NCI-H128 (cell line): Measurements from ENCODE around the gene MOSPD2.

Source experiments
- DNase-seq: peaks from one replicate; lab custom pipeline; 2025; ENCODE audit not compliant: unreplicated experiment; lab: John Stamatoyannopoulos, UW

The MOSPD2 gene

DNA sequence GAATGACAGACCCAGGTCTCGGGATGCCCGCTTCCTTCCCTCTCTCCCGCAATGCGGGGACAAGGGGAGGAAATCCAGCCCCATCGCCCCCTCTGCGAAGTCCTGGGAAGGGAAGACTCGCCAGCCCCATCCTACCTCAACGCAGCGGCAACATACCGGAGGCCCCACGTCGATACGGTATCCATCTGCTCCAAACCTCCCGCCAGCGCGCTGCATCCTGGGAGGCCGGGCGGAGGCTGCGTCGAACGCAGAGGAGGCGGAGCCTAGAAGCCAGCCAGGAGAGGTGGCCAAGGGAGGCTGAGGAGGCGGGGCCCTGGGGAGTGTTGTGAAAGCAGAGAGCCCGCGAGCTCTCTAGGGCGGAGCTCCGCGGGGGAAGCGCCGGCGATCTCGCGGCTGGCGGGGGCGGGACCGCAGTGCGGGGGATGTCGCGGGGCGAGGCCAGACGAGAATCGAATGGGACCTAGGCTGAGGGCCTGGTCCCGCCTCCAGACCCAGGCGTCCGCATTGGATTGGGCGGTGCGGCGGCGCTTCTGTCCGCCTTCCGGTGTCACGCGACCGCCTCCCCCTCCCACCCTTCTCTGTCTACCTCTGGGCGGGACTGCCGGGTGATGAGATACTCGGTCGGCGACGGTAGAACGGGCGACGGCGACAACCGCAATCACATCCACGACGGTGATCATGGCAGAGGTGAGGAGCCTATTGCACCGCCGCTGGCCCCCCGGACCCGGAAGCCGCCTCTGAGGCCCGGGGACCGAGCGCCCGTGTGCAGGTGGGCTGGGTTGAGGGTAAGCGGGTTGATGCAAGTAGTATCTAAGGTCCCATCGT, at the start of gene MOSPD2, which contains the start of gene FANCB:
TSS of gene MOSPD2 (plus strand) at position 571 of the 825 bp plus-strand sequence. CDS start at position 679, 108 bp downstream.
TSS of gene FANCB (minus strand) at position 219 of the 825 bp plus-strand sequence. CDS start 7,559 bp downstream, outside the sequence.
- peak; percentile 87 for DNase-seq

DNA sequence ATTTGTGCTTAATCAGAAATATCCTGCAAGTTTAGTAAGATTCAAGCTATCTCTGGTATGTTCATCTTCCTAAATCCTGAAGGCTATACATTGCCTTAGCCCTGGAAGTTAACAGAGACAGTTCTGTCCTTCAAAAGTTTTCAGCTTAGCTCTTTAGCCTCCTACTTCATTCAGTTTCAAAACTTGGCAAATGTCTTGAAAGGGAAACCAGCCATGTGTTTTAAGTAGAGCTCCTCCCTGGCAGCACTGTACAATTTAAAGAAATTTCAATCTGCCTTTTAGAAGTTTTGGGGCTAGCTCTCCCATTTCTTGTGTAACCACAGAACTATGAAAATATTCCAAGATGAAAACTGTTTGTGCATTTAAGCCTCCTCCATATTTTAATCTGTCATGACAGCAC, 47.4 kb upstream of the MOSPD2 start:
- DNase-seq = no peak

GRCh38 chrX:14826319-14826718, 46.9 kb upstream of the MOSPD2 start:
- no peak for DNase-seq

- no peak for DNase-seq
These were observed 43.6 kb upstream of the MOSPD2 start for GRCh38 chrX:14829643-14830042.

DNA sequence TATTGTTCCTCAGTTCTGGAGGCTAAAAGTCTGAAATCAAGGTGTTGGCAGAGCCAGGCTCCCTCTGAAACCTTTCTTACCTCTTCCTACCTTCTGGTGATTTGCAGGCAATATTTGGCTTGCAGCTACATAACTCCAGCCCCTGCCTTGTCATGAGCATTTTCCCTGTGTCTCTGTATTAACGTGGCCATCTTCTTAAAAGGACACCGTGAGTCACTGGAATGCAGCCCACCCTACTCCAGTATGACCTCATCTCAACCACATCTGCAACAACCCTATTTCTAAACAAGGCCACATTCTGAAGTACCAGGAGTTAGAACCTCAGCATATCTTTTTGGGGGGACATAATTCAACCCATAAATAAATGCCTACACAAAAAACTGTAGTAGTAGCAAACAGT, 41.1 kb upstream of the MOSPD2 start:
- no peak for DNase-seq

DNA sequence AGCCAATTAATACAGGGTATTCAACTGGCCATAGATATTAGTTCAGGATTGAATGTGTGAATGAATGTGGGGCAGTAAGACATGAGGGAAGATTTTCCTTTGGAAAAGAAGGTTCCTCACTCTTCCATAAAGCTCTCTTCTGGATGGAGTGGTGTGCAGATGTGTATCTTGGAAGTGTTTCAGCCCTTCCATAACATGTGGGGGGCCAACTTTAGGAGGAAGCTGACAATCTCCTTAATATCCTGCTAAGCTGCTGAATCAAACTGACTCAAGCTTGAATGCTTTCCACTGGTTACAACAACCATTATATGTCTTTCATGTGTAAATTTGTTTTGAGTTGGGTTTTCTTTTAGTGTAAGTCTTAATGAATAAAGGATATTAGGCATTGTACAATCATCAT, 40.6 kb upstream of the MOSPD2 start:
- no peak for DNase-seq

GRCh38 chrX:14837155-14837554, 36.1 kb upstream of the MOSPD2 start:
- no peak for DNase-seq

DNA sequence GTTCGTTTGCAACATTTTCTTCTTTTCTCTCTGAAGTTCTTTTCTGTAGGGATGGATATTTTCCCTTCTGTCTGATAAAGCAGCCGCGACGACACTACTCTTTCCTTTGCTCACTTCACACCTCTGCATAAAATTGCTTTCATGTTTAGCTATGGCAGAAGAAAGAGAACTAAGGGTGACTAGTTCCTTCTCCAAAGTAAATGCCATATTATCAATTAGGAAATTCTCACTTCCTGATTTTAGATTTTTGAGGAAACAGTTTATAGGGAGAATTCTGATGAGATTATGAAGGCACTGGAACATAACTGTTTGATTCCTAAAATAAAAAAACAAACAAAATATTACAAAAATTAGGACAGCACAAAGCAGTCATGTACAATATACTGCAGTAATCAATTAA, 29.6 kb upstream of the MOSPD2 start:
- DNase-seq = no peak

GRCh38 chrX:14851526-14851925, 21.7 kb upstream of the MOSPD2 start:
- no peak for DNase-seq

- no peak for DNase-seq
These were observed 8.6 kb upstream of the MOSPD2 start for GRCh38 chrX:14864631-14865030.

- DNase-seq = no peak
These were observed 8.0 kb upstream of the MOSPD2 start for GRCh38 chrX:14865201-14865600.

GRCh38 chrX:14871767-14872166, 1.5 kb upstream of the MOSPD2 start:
- no peak for DNase-seq

DNA sequence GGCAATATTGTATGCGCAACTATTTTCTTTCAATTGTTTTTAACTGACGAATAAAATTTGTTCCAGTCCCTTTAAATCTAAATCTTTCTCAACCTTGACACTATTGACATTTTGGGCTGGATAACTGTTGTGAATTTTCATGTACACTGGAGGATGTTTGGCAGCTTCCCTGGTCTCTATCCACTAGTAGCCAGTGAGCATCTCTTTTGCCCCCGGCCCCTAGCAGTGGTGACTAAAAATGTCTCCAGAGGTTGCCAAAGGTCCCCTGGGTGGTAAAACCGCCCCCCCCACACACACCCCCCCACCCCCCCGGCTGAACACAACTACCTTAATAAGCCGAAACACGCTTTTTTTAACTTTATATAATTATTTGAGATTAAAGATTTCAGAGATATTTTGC, 866 bp upstream of the MOSPD2 start:
- no peak for DNase-seq

DNA sequence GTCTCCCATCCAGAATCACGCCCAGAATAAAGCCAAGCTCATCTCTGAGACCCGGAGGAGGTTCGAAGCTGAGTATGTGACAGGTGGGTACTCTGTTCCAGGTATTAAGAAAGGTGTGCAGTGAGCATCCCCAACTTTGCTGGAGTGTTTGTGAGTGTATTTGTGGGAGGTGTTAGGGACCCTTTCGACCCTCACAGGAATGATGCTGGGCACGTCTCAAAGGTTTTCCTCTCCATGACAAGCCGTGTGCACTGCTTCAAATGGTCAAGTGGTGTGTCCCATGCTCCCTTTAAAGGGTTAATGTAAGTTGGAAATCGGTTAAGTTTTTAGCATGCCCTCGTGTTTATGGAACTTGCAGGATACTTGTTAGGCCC, 442 bp downstream of the MOSPD2 start:
- no peak for DNase-seq

DNA sequence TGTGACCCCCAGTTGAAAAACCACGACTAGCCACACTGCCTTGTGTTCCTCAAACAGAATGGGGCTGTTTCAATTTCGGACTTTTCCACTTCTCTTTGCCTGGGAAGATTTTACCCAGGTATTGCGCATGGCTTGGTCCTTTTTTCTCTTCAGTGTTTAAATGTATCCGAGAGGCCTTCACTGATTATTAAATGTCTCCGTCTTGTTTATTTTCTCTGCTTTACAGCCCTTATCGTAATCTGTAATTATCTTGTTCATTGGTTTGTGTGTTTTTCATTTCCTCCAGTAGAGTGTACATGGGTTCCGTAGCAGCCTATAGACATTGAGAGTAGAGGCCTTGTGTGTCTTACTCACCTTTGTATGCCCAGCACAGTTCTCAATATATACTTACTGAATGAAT, 2.4 kb downstream of the MOSPD2 start:
- no peak for DNase-seq

GRCh38 chrX:14883826-14884225, 10.6 kb downstream of the MOSPD2 start:
- no peak for DNase-seq

DNA sequence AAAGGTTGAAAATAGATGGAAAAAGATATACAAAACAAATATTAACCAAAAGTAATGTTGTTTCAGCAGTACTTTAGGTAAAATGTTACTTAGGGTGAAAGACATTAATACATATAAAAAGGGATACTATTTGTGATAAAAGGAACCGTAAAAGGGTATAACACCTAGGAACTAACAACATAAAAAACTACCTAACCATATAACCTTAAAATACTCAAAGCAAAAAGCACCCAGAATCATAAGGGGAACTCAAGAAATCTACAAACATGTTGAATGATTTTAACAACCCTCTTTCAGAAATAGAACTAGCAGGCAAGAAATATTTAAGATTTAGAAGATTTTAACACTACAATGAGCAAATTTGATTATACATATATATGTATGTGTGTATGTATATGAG, 11.5 kb downstream of the MOSPD2 start:
- no peak for DNase-seq

DNA sequence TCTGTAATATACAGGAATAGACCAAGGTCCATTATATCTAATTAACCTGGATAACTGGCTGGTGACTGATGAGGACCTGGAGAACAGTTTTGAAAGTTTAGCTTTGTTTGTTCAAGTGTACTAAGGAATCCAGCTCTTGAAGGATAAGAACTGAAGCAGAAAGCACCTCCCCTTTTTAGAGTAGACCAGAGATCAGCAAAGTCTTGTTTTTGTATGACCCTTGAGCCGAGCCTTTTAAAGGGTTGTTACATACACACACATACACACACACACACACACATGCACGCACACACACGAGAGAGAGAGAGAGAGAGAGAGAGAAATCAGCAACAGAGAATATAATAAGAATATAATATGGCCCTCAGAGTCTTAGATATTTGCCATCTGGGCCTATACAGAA, 13.0 kb downstream of the MOSPD2 start:
- no peak for DNase-seq

- DNase-seq = no peak
These were observed 23.1 kb downstream of the MOSPD2 start for GRCh38 chrX:14896273-14896672.

DNA sequence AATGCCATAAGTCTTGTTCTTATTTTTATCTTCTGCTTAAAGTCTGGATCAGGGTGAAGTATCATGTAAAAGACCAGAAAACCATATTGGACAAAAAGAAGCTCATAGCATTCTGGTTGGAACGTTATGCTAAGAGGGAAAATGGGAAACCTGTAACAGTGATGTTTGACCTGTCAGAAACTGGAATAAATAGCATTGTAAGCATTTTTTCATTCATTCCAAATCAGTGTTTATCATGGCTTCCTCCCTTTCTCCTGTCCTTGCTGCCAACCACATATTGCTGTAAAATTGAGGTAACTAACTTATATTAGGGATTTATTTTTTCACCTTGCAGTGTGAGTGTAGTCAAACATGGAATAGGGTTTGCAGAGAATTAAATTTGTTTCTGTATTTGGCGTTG, 23.8 kb downstream of the MOSPD2 start:
- DNase-seq = no peak

DNA sequence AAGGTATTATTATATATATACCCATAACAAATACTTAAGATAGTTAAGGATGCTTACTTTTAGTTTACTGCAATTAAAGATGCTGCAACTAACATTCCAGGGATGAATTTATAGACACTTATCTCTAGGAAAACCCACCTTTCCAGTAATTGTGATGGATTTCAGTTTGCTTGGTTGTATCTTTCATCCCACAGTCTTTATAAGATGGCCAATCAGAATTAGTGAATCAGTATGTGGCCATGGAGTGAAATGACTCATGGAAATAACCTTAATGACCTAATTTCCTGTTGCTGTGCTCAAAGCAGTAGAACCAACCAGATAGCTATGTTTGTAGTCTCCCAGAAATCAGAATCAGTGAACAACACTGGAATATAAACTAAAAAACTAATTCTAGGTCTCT, 26.4 kb downstream of the MOSPD2 start:
- no peak for DNase-seq

- no peak for DNase-seq
These were observed 29.3 kb downstream of the MOSPD2 start for GRCh38 chrX:14902537-14902936.

- DNase-seq = no peak
These were observed 30.7 kb downstream of the MOSPD2 start for GRCh38 chrX:14903891-14904290.
